ENCODE data around the gene SH2D6. TPM values are rescaled to one million over a fixed set of nuclear protein-coding genes. Genes with fewer than 3 reads are reported as not detected.
A peak's percentile ranks its signal among the peaks of the same experiment; 100 is the strongest.

The SH2D6 gene
- total RNA-seq, 1 donor from 2014 or later = not detected

- TF ChIP-seq, protein P1, sequence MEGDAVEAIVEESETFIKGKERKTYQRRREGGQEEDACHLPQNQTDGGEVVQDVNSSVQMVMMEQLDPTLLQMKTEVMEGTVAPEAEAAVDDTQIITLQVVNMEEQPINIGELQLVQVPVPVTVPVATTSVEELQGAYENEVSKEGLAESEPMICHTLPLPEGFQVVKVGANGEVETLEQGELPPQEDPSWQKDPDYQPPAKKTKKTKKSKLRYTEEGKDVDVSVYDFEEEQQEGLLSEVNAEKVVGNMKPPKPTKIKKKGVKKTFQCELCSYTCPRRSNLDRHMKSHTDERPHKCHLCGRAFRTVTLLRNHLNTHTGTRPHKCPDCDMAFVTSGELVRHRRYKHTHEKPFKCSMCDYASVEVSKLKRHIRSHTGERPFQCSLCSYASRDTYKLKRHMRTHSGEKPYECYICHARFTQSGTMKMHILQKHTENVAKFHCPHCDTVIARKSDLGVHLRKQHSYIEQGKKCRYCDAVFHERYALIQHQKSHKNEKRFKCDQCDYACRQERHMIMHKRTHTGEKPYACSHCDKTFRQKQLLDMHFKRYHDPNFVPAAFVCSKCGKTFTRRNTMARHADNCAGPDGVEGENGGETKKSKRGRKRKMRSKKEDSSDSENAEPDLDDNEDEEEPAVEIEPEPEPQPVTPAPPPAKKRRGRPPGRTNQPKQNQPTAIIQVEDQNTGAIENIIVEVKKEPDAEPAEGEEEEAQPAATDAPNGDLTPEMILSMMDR (IDR thresholded peaks at IDR 0.05; ENCODE audit: insufficient read depth, low read length, severe bottlenecking) = no peak
- FAIRE-seq (no peak), DNase-seq (ENCODE audit: low read depth) (no peak)
- Histone ChIP-seq H3K36me3 (ENCODE audit: control insufficient read depth, insufficient read depth, low read length) (peaks cover 18% of the 10 kb centered on the region), H3K27me3 (ENCODE audit: control insufficient read depth, insufficient read depth, low read length) (no peaks in the 10 kb centered on the region), H3K4me3 (ENCODE audit: low read depth, low read length) (no peak overlapping the region)
Observed at GRCh38 chr2:85387754-85388153, 30.8 kb upstream of the SH2D6 start.

GRCh38 chr2:85388878-85389538, 29.5 kb upstream of the SH2D6 start:
- no peak for FAIRE-seq
- Histone ChIP-seq H3K27me3 (ENCODE audit: control insufficient read depth, insufficient read depth, low read length) (no peaks in the 10 kb centered on the region), H3K4me3 (ENCODE audit: low read depth, low read length) (no peak overlapping the region), H3K36me3 (ENCODE audit: control insufficient read depth, insufficient read depth, low read length) (peaks cover 18% of the 10 kb centered on the region)
- no peak for DNase-seq (ENCODE audit: low read depth)
- TF ChIP-seq, protein P1 (IDR thresholded peaks at IDR 0.05; ENCODE audit: insufficient read depth, low read length, severe bottlenecking) = no peak

DNA sequence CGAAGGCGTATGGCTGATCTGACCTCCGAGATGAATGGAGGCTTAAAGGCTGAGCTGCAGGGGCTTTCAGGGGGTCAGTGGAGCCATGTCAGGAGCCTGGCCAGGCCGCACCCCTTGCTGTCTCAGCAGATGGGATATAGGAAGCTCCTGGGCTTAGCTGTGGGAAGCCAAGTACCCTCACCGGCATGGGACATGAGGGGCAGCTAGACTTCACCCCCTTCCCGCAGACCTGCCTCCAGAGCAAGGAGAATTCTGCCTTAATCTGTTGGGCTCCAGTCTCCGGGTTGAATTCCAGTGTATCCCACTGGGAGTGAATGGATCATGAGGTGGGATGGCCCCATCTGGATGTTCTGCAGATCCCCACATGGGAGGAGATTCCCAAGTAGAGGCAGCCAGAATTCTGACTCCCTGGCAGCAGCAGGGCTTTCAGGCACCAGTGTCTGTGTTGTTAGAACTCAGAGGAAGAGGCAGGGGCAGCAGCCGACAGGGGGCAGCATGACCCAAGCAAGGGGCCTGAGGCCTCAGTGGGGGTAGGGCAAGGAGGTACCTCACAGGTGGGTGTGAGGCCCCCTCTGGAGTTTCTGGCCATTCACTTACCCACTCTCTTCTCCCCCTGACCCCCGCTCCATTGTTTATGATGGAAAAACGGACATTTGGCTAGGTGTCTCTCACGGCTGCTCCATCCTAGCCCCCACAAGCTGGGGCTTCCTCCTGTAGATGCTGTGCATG, 27.4 kb upstream of the SH2D6 start:
- Histone ChIP-seq H3K4me3 (ENCODE audit: low read depth, low read length) (no peak overlapping the region), H3K36me3 (ENCODE audit: control insufficient read depth, insufficient read depth, low read length) (peaks cover 32% of the 10 kb centered on the region), H3K27me3 (ENCODE audit: control insufficient read depth, insufficient read depth, low read length) (no peaks in the 10 kb centered on the region)
- no peak for FAIRE-seq
- no peak for DNase-seq (ENCODE audit: low read depth)
- TF ChIP-seq, protein P1 (IDR thresholded peaks at IDR 0.05; ENCODE audit: insufficient read depth, low read length, severe bottlenecking) = peak; percentile 81

GRCh38 chr2:85393836-85394235, 24.7 kb upstream of the SH2D6 start:
- FAIRE-seq (peak; percentile 23), DNase-seq (ENCODE audit: low read depth) (no peak)
- Histone ChIP-seq H3K27me3 (ENCODE audit: control insufficient read depth, insufficient read depth, low read length) (no peaks in the 10 kb centered on the region), H3K4me3 (ENCODE audit: low read depth, low read length) (no peak overlapping the region), H3K36me3 (ENCODE audit: control insufficient read depth, insufficient read depth, low read length) (peaks cover 47% of the 10 kb centered on the region)
- TF ChIP-seq, protein P1 (IDR thresholded peaks at IDR 0.05; ENCODE audit: insufficient read depth, low read length, severe bottlenecking) = no peak

DNA sequence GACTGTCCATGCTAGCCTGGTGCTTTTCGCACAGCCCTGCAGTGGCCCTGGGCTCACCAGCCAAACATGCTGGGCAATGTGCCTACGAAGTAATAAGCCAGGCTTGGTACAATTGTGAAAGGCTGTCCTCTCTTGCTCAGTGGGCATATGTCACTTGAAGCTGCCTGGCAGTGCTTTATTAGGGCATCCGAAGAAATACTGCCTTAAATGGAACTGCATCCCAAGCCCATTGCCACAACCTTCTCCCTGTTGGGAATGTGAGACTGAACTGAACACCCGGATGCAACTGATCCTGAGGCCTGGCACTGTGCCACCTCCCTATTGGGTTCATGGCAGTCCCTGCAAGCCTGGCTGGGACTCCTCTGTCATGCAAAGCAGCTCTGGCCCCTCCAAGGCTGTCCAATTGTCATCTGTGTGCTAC, 24.2 kb upstream of the SH2D6 start:
- H3K36me3 ChIP-seq (ENCODE audit: control insufficient read depth, insufficient read depth, low read length) = peaks cover 48% of the 10 kb centered on the region
- FAIRE-seq = no peak
- TF ChIP-seq, protein P1 (IDR thresholded peaks at IDR 0.05; ENCODE audit: insufficient read depth, low read length, severe bottlenecking) = no peak

More for the DNA sequence above, 24.2 kb upstream of the SH2D6 start:
- DNase-seq (ENCODE audit: low read depth) = no peak
- H3K4me3 ChIP-seq (ENCODE audit: low read depth, low read length) = no peak overlapping the region
- H3K27me3 ChIP-seq (ENCODE audit: control insufficient read depth, insufficient read depth, low read length) = no peaks in the 10 kb centered on the region
